SK-N-SH (cell line): Measurements from ENCODE around the gene PPP1R11. TPM values are rescaled to one million over a fixed set of nuclear protein-coding genes. Genes with fewer than 3 reads are reported as not detected.

Source experiments
- CTCF ChIA-PET: fragments of 300-600, 350-600 bp; formaldehyde crosslinking; extraction: SDS; loops from one replicate; lab custom pipeline; 2021; lab: Yijun Ruan, JAX
- POLR2A ChIA-PET: fragments of 350-600 bp; sonication (Branson Sonifier 250); formaldehyde crosslinking; extraction: SDS; loops from one replicate; lab custom pipeline; 2020; ENCODE audit warnings: antibody characterized with exemption, inconsistent platforms; lab: Yijun Ruan, JAX
- DNase-seq: peaks from one replicate; pipeline ENCODE4 v3.0.0; 2012
- H2AFZ ChIP-seq: fragments of 200-600 bp; sonication (generic); 2 replicates; pipeline ENCODE4 v1.8.1; 2016; ENCODE audit warnings: antibody characterized with exemption, mild to moderate bottlenecking, low read depth
- H3F3A ChIP-seq: fragments of 200-600 bp; sonication (generic); replicated peaks from 2 replicates; pipeline ENCODE3; 2016; ENCODE audit warnings: antibody characterized with exemption, mild to moderate bottlenecking; ENCODE audit not compliant: insufficient read depth
- H3K27ac ChIP-seq, 2 experiments: fragments of 200-500 bp in 1 of 2; fragments of 200-600 bp in 1 of 2; sonication (Bioruptor generic) in 1 of 2; sonication (generic), shearing (Covaris generic) in 1 of 2; 2 replicates each; pipeline versions ENCODE4 v1.5.1 to v1.6.1; 2014 to 2016; ENCODE audit warnings: low read depth in 2 of 2, inconsistent platforms in 1 of 2, low read length in 1 of 2, mild to moderate bottlenecking in 1 of 2, mixed read lengths in 1 of 2
- H3K27me3 ChIP-seq: fragments of 200-600 bp; sonication (generic), shearing (Covaris generic); 2 replicates; pipeline ENCODE4 v1.6.1; 2016; ENCODE audit warnings: mixed run types; ENCODE audit not compliant: insufficient read depth
- H3K36me3 ChIP-seq, 2 experiments: fragments of 200-500 bp in 1 of 2; fragments of 200-600 bp in 1 of 2; sonication (Bioruptor generic) in 1 of 2; sonication (generic) in 1 of 2; replicated peaks in 1 of 2; 2 replicates each; pipeline versions ENCODE3 to v1.5.1; 2014 to 2016; ENCODE audit warnings: low read length in 1 of 2, mild to moderate bottlenecking in 1 of 2; ENCODE audit not compliant: insufficient read depth in 2 of 2, control insufficient read depth in 1 of 2
- H3K4me1 ChIP-seq, 2 experiments: fragments of 200-500 bp in 1 of 2; fragments of 200-600 bp in 1 of 2; sonication (Bioruptor generic) in 1 of 2; sonication (generic), shearing (Covaris generic) in 1 of 2; 2 replicates each; pipeline versions ENCODE4 v1.5.1 to v1.6.1; 2014 to 2016; ENCODE audit warnings: low read depth in 1 of 2, low read length in 1 of 2, mixed run types in 1 of 2; ENCODE audit not compliant: insufficient read depth in 2 of 2, control insufficient read depth in 1 of 2
- H3K4me2 ChIP-seq: fragments of 200-600 bp; sonication (generic), shearing (Covaris generic); 2 replicates; pipeline ENCODE4 v1.6.1; 2017; ENCODE audit warnings: mixed run types
- H3K4me3 ChIP-seq, 2 experiments: fragments of 200-500 bp in 1 of 2; fragments of 200-600 bp in 1 of 2; sonication (Bioruptor generic) in 1 of 2; sonication (generic), shearing (Covaris generic) in 1 of 2; 2 replicates each; pipeline versions ENCODE4 v1.5.1 to v1.8.1; 2014 to 2016; ENCODE audit warnings: low read depth in 2 of 2, inconsistent platforms in 1 of 2, low read length in 1 of 2, mild to moderate bottlenecking in 1 of 2, mixed read lengths in 1 of 2, moderate library complexity in 1 of 2
- H3K79me2 ChIP-seq: fragments of 200-600 bp; sonication (generic); 2 replicates; pipeline ENCODE4 v1.8.1; 2017; ENCODE audit warnings: mild to moderate bottlenecking; ENCODE audit not compliant: insufficient read depth
- H3K9ac ChIP-seq: fragments of 200-600 bp; sonication (generic); 2 replicates; pipeline ENCODE4 v1.6.1; 2017; ENCODE audit warnings: mixed run types
- H3K9me2 ChIP-seq: fragments of 200-600 bp; sonication (generic); 2 replicates; pipeline ENCODE4 v1.6.1; 2017; ENCODE audit warnings: mixed run types
- H3K9me3 ChIP-seq: fragments of 200-600 bp; sonication (generic); 2 replicates; pipeline ENCODE4 v1.6.1; 2017; ENCODE audit warnings: mixed run types, mild to moderate bottlenecking, moderate library complexity
- H4K20me1 ChIP-seq: fragments of 200-600 bp; sonication (generic); 2 replicates; pipeline ENCODE4 v1.6.1; 2017; ENCODE audit warnings: mild to moderate bottlenecking, mixed run types; ENCODE audit not compliant: insufficient read depth
- CHD2 ChIP-seq: fragments of 150-350 bp; IDR thresholded peaks from 2 replicates; pipeline ENCODE4 v1.6.1; 2018; ENCODE audit warnings: low read length; ENCODE audit not compliant: partially characterized antibody
- ELF1 ChIP-seq: IDR thresholded peaks from 2 replicates; pipeline ENCODE4 v1.4.0; 2012
- GABPA ChIP-seq: IDR thresholded peaks from 2 replicates; pipeline ENCODE4 v1.4.0; 2012; ENCODE audit warnings: low read depth, mild to moderate bottlenecking
- MEF2A ChIP-seq: IDR thresholded peaks from 2 replicates; pipeline ENCODE4 v1.4.0; 2012; ENCODE audit warnings: low read depth, borderline replicate concordance
- MXI1 ChIP-seq: IDR thresholded peaks from 2 replicates; pipeline ENCODE4 v1.6.1; 2012; ENCODE audit warnings: mild to moderate bottlenecking, low read depth, low read length, improper control_type of control experiment
- NRF1 ChIP-seq: IDR thresholded peaks from 2 replicates; pipeline ENCODE4 v1.6.1; 2012; ENCODE audit warnings: low read depth, mild to moderate bottlenecking, low read length
- POLR2AphosphoS5 ChIP-seq: IDR thresholded peaks from 2 replicates; pipeline ENCODE4 v1.6.1; 2012; ENCODE audit warnings: low read depth, low read length
- REST ChIP-seq: IDR thresholded peaks from 2 replicates; pipeline ENCODE4 v1.6.1; 2012; ENCODE audit warnings: mild to moderate bottlenecking, low read depth, low read length, moderate library complexity
- RFX5 ChIP-seq: IDR thresholded peaks from 2 replicates; pipeline ENCODE4 v1.6.1; 2012; ENCODE audit warnings: mild to moderate bottlenecking, improper control_type of control experiment, low read length
- SIN3A ChIP-seq: IDR thresholded peaks from 2 replicates; pipeline ENCODE4 v1.6.1; 2012; ENCODE audit warnings: low read depth, mild to moderate bottlenecking, low read length, moderate library complexity, borderline replicate concordance
- TAF1 ChIP-seq: IDR thresholded peaks from 2 replicates; pipeline ENCODE4 v1.6.1; 2012; ENCODE audit warnings: low read depth, mild to moderate bottlenecking, low read length, moderate library complexity, borderline replicate concordance
- TCF12 ChIP-seq: IDR thresholded peaks from 2 replicates; pipeline ENCODE4 v1.4.0; 2012
- TEAD4 ChIP-seq: IDR thresholded peaks from 2 replicates; pipeline ENCODE4 v1.4.0; 2012; ENCODE audit warnings: mild to moderate bottlenecking, borderline replicate concordance; ENCODE audit not compliant: insufficient read depth
- USF2 ChIP-seq: fragments of 150-350 bp; IDR thresholded peaks from 2 replicates; pipeline ENCODE4 v1.6.1; 2017; ENCODE audit warnings: antibody characterized with exemption, low read length, low read depth, borderline replicate concordance
- WGBS: methylation state at CpG from one replicate; pipeline ENCODE4 v1.1.6; 2017; ENCODE audit warnings: low lambda C conversion rate; 5-methylcytosine and 5-hydroxymethylcytosine counted together
- polyA plus RNA-seq, 3 experiments: library from polyadenylated mRNA; depleted of rRNA; stranded (reverse); fragments of >200 nt; gene quantifications; 2 replicates each; pipeline ENCODE4 v1.2.3, GENCODE V29; 2012
- TF ChIP-seq, protein P1 (sequence below): IDR thresholded peaks from 2 replicates; pipeline ENCODE4; 2012
- TF ChIP-seq, protein P2 (sequence below): IDR thresholded peaks from 2 replicates; pipeline ENCODE4 v1.4.0; 2012; ENCODE audit warnings: low read depth, borderline replicate concordance
- TF ChIP-seq, protein P3 (sequence below): IDR thresholded peaks from 2 replicates; pipeline ENCODE4 v1.4.0; 2012; ENCODE audit warnings: low read depth, borderline replicate concordance
- TF ChIP-seq, protein P4 (sequence below): IDR thresholded peaks from 2 replicates; pipeline ENCODE4 v1.4.0; 2012; ENCODE audit warnings: low read depth
- TF ChIP-seq, protein P5 (sequence below): fragments of 150-350 bp; IDR thresholded peaks from 2 replicates; pipeline ENCODE4 v1.6.1; 2016; ENCODE audit warnings: mild to moderate bottlenecking, low read depth, low read length

Gene PPP1R11
- polyA plus RNA-seq, 1 of the 3 experiments (the other 2 are of a cell fraction): 46.8 TPM

DNA sequence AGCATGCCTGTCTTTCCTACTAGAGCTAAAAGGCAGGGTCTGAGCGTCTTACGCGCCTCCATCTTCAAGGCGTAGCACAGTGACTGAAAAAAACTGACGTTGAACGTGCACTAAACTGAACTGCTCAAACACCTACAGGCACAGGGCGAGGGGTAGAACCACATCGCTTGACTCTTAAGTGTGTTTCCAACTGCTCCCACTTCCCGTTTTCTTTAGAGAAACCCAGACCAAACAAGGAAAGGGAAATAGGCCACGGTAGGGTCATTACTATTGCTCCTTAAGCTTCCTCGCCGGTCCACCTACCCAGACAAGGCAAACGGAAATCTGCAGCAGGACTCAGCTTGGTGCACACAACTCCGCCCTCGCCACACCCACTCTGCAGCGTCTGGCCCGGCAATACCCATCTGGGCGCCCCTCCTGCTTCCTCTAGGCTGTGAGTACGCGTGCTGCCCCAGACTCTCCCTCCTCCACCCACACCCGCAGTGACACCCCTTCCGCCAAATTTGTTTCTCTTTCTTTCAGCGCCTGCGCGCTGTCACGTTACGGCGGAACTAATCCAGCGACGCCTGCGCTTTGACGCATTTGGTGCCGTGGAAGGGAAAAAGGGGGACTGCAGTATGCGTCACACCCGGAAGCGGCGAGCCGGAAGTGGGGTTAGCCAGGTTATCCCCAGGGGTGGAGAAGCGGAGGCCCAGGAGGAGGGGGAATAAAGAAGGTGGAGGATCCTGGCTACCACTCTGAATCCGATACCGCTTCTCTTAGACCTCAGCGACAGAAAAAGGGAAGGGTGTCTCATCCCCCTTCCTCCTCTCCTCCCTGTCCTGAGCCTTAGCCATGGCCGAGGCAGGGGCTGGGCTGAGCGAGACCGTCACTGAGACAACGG, at the start of gene PPP1R11 (continued):
- TF ChIP-seq USF2 (no peak), SIN3A (peak; percentile 82), RFX5 (peak; percentile 50; the same call in 1 of the 2 replicates), POLR2AphosphoS5 (peak; percentile 93), TEAD4 (no peak), ELF1 (peak; percentile 100), MXI1 (peak; percentile 90)
- TF ChIP-seq, protein P1, sequence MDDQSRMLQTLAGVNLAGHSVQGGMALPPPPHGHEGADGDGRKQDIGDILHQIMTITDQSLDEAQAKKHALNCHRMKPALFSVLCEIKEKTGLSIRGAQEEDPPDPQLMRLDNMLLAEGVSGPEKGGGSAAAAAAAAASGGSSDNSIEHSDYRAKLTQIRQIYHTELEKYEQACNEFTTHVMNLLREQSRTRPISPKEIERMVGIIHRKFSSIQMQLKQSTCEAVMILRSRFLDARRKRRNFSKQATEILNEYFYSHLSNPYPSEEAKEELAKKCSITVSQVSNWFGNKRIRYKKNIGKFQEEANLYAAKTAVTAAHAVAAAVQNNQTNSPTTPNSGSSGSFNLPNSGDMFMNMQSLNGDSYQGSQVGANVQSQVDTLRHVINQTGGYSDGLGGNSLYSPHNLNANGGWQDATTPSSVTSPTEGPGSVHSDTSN: 0 out of 2 replicates have a peak, but pooled peaks have one; percentile 13
- TF ChIP-seq, protein P2, sequence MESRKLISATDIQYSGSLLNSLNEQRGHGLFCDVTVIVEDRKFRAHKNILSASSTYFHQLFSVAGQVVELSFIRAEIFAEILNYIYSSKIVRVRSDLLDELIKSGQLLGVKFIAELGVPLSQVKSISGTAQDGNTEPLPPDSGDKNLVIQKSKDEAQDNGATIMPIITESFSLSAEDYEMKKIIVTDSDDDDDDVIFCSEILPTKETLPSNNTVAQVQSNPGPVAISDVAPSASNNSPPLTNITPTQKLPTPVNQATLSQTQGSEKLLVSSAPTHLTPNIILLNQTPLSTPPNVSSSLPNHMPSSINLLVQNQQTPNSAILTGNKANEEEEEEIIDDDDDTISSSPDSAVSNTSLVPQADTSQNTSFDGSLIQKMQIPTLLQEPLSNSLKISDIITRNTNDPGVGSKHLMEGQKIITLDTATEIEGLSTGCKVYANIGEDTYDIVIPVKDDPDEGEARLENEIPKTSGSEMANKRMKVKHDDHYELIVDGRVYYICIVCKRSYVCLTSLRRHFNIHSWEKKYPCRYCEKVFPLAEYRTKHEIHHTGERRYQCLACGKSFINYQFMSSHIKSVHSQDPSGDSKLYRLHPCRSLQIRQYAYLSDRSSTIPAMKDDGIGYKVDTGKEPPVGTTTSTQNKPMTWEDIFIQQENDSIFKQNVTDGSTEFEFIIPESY: no peak

DNA sequence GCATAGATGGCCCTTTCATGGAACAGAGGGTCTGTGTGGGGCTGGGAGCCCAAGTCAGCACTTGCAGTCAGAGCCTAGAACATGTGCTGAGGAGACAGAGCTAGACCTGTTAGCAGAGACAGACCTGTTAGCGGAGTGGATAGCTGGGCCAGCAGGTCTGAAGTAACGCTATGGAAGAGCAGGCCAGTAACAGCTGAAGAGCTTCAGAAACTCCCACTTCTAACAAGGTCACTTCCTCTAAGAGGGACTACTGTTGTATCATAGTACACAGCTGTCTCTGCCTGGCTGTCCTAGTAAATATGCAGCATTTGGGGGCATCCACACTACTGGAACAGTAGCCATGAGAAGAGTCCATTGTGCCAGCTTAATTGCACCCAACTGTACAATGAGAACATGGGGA, 47.2 kb upstream of the PPP1R11 start:
- no peaks in the 10 kb centered on the region for H3K79me2 ChIP-seq
- H4K20me1 ChIP-seq: no peaks in the 10 kb centered on the region
- H3K36me3 ChIP-seq: peaks cover 0 to 5% of the 10 kb centered on the region in 2 experiments
- ChIA-PET CTCF (interaction anchor here (0.6 to 1.9 kb wide), 2 partner anchors 31 to 172 kb away, joined by 3 to 7 read pairs; no protein-coding TSS in a partner anchor), POLR2A (no interaction called here)
- H2AFZ ChIP-seq: no peak overlapping the region
- no peaks in the 10 kb centered on the region for H3F3A ChIP-seq
- no peak for DNase-seq
- no peaks in the 10 kb centered on the region for H3K27me3 ChIP-seq
- WGBS: 83% methylated on average over 1 of the region's 2 CpGs
- H3K4me3 ChIP-seq: no peak overlapping the region
- no peaks in the 10 kb centered on the region for H3K4me1 ChIP-seq
- no peaks in the 10 kb centered on the region for H3K9me2 ChIP-seq
- no peak overlapping the region for H3K27ac ChIP-seq
- H3K9me3 ChIP-seq: no peaks in the 10 kb centered on the region
- no peak overlapping the region for H3K4me2 ChIP-seq
- H3K9ac ChIP-seq: no peak overlapping the region
- TF ChIP-seq NRF1 (no peak), REST (no peak), TCF12 (no peak), CHD2 (no peak), MEF2A (no peak), USF2 (no peak), GABPA (no peak), TAF1 (no peak)
- TF ChIP-seq, protein P3, sequence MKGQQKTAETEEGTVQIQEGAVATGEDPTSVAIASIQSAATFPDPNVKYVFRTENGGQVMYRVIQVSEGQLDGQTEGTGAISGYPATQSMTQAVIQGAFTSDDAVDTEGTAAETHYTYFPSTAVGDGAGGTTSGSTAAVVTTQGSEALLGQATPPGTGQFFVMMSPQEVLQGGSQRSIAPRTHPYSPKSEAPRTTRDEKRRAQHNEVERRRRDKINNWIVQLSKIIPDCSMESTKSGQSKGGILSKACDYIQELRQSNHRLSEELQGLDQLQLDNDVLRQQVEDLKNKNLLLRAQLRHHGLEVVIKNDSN: no peak
- TF ChIP-seq, protein P4, sequence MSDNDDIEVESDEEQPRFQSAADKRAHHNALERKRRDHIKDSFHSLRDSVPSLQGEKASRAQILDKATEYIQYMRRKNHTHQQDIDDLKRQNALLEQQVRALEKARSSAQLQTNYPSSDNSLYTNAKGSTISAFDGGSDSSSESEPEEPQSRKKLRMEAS: no peak
- TF ChIP-seq, protein P5, sequence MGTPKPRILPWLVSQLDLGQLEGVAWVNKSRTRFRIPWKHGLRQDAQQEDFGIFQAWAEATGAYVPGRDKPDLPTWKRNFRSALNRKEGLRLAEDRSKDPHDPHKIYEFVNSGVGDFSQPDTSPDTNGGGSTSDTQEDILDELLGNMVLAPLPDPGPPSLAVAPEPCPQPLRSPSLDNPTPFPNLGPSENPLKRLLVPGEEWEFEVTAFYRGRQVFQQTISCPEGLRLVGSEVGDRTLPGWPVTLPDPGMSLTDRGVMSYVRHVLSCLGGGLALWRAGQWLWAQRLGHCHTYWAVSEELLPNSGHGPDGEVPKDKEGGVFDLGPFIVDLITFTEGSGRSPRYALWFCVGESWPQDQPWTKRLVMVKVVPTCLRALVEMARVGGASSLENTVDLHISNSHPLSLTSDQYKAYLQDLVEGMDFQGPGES: no peak
